RPMI7951 (cell line): ENCODE measurements around the gene GABRB1. TPM values are rescaled to one million over a fixed set of nuclear protein-coding genes. Genes with fewer than 3 reads are reported as not detected.
A peak's percentile ranks its signal among the peaks of the same experiment; 100 is the strongest.
"Not testable (repeated sequence)": the region's sequence is repeated elsewhere in the genome, so short reads cannot be mapped to it uniquely, and the experiment has no call there.

Experiments used
- DNase-seq: peaks from one replicate; pipeline ENCODE4 v3.0.0-alpha.2; 2012; ENCODE audit warnings: low read depth
- total RNA-seq: library from RNA; depleted of rRNA; stranded (reverse); fragments of >200 nt; shearing (Covaris generic); gene quantifications from 2 replicates; pipeline ENCODE4 v1.2.3, GENCODE V29; 2014

GABRB1 gene
- total RNA-seq, 1 experiment from 2014 or later, result not detected

DNA sequence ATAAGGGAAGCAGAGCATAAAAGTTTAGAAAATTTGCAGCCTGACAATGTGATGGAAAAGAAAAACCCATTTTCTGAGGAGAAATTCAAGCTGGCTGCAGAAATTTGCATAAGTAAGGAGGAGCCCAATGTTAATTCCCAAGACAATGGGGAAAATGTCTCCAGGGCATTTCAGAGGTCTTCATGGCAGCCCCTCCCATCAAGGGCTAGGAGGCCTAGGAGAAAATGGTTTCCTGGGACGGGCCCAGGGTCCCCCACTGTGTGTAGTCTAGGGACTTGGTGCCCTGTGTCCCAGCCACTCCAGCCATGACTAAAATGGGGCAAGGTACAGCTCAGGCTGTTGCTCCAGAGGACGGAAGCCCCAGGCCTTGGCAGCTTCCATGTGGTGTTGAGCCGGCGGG, 259.5 kb downstream of the GABRB1 start:
- DNase-seq, result not testable (repeated sequence)

DNA sequence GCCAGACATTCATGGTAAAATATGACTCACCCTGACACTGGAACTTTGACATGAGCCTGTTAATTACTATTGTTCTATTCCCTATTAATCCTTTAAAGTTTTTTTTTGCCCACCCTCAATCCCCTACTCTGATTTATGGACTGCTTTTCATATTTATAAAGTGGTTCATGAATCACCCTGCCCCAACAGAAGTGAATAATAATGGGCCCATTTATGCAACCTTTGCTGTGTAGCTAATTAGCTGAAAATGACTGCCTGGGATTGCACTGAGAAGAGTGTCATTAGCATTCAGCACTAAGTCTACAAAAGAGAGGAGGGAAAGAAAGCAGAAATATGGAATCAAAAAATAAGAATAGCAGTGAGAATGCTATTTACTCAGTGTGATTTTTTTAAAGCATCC, 277.8 kb downstream of the GABRB1 start:
- no peak for DNase-seq

DNA sequence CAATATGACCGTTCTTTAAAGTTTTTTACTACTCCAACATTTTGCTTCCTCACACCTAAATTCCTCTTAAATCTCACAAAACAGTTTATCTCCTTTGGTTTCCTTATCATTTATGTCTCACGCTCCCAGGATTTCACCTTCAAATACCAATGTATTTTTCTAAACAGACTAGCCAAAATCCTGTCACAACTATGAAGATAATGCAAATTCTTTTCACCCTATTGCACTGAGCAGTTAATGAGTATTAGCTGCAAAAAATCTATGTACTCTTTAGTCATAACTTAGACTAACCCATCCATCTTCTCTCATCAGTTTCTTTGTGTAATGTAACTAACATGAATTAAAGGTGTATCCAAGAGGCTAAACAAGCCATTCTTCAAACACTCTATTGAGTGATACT, 280.8 kb downstream of the GABRB1 start:
- no peak for DNase-seq

DNA sequence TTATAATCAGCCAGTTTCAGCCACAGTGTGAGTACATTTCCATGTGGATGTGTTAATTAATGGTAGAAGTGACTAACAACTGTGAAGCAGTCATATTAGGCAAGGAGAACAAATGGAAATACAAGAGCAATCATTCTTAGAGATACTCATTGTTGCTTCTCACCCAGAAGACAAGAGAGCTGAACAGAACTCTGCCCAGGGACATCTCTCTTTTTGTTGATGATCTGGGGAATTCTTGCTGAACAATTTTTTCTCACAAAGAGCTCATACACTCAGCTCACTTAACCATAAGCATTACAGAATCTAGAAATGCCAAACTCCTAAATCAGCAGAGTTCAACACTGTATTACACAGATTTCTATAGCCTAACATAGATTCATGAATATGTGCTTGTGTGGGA, 282.0 kb downstream of the GABRB1 start:
- DNase-seq, result no peak

DNA sequence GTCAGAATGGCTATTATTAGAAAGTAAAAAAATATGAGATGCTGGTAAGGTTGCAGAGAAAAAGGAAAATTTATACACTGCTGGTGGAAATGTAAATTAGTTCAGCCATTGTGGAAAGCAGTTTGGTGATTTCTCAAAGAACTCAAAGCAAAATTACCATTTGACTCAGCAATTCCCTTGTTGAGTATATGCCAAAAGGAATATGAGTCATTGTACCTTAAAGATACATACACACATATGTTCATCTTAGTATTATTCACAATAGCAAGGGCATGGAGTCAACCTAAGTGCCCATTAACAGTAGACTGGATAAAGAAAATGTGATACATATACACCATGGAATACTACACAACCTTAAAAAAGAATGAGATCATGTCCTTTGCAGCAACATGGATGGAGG, 284.0 kb downstream of the GABRB1 start:
- peak; percentile 29 for DNase-seq

DNA sequence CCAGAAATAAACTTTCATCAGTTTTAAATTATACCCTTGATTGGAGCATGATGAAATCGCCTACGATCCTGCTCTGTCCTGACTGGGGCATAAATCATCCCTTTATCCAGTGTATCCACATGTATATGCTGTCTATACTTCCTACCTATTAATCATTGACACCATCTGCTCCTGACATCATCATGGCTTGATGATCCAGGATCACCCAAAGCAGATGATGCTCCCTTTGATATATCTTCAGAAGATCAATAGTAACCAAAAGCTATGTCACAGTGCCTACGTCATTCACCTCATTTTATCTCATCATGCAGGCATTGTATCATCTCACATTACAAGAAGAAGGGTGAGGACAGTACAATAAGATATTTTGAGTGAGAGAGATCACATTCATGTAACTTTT, 294.7 kb downstream of the GABRB1 start:
- no peak for DNase-seq

DNA sequence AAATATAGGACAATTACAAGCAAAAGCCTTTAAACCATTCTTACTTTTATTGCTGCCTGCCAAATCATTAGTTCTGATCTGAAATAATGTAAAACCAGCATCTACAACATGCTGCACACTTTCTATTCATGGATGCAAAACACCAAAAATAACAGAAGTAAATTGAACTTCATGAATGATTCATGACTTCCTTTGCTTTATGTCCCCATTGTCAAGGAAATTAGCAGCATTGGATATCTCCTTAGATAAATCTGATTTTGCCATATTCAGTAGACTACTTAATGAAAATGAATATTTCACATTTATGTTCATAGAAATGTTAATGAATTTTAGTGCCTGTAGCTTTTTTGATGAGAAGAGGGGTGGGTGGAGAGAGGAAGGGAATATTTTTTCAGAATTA, 299.5 kb downstream of the GABRB1 start:
- no peak for DNase-seq

DNA sequence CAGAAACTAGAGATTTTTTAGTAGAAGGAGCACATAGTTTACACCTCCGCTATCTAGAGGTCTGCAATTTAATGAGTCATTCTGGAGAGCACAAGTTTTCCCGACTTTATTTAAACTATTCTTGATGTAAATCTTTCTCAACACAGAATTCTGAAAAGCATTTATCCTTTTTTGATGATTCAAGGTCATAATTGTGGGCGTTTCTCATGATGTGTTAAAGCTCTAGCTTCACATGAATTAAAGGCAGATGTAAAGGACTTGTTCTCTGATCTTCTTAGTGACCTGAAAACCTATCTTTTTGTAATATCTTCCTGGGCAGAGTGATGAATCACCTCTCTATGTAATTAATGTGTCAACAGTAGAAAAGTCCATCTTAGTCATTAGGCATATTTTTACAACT, 303.3 kb downstream of the GABRB1 start:
- DNase-seq, result no peak

DNA sequence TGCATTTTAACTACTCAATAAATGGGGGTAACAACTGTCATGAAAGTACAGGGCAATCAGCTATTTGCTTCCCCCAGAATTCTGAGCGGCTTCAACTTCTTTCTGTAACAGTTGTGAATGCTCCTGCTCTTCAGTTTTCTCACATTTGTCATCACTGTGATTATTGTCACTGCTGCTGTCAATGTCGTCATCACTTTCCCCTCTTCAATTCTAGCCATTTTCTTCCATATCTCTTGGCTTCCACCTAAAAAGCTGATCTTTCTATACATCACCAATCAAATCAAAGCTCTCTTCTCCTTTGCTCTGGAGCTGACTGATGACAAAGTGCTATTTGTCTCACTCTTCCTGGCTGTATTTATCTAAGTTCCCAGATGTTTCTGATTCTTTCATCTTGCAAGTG, 306.5 kb downstream of the GABRB1 start:
- DNase-seq, result no peak

DNA sequence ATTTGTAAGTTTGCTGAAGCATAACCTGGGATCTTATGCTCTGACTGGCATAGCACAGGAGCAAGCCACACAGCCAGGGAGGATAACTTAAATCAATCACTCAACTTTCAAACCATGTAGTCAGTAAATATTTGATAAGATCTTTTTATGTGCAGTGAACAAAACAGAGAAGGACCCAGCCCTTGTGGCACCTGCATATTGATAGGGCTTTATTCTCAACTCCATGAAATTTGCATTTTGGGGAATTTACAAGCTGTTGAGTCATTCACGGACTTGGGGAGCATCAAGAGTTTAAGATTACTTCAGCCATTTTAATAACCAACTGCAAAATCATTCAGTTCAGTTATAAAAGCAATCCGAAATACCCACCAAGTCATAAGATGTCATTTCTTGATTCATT, 309.5 kb downstream of the GABRB1 start:
- DNase-seq, result no peak

DNA sequence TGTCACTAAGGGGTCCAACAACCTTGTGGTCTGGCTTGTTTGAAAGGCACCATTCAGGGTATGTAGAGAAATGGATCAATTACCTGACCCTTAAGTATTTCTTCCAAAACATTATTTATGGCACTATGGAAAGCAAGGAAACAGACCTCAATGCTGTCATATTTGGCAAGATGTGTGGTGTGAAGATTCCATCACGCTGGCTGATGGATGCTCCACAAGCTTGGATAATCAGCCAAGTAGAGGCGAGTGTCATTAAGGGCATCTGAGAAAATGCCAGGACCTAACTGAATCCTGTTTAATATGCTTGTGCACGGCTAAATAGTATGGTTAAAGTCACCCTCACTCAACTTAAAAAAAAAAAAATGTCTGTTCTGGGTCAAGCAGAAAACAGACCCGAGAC, 311.4 kb downstream of the GABRB1 start:
- no peak for DNase-seq

DNA sequence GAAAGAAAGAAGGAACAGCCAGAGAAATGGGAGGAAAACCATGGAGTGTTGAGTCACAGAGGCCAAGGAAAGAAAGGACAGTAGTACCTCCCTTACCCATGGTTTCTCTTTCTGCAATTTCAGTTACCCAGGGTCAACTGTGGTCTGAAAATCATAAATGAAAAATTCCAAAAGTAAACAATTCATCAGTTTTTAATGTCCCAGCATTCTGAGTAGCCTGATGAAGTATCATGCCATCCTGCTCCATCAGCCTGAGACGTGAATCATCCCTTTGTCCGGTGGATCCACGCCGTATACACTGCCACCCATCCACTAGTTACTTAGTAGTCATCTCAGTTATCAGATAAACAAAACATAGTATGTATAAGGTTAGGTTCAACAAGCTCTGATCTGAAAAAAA, 318.0 kb downstream of the GABRB1 start:
- DNase-seq, result peak; percentile 10

DNA sequence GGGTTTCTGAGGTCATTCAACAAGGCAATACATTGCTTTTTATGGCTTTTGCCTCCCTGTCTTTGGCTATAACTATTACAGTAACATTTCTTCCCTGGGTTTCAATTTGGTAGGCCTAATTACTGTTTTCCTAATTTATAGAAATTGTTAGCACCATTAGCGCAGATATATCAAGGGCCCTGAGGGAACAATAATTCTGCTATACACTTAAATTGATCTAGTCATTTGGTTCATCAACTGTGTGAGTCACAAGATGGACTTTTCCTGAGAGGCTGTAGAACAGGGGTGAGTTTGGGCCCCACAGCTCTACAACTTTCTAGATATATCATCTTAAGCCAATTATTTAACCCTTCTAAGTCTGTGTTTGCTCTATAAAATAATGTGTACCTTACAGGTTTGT, 324.2 kb downstream of the GABRB1 start:
- DNase-seq, result no peak

DNA sequence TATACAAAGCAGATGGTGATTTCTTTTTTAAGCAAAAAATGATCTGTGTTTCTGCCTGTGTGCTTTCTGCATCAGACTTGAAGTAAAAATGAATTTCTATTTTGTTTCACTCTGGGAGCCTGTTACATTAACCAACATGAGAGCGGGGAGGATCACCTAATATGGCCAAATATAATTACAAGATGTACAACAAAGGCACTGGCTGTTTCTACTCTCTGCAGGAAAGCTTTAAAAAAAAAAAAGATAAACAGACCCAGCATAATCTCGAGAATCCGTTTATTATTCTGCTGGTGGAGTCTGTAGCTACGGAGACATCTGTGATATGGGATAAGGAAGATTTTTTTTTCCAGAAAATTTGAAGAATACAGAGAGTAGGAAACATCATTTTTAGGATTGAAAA, 328.5 kb downstream of the GABRB1 start:
- no peak for DNase-seq

DNA sequence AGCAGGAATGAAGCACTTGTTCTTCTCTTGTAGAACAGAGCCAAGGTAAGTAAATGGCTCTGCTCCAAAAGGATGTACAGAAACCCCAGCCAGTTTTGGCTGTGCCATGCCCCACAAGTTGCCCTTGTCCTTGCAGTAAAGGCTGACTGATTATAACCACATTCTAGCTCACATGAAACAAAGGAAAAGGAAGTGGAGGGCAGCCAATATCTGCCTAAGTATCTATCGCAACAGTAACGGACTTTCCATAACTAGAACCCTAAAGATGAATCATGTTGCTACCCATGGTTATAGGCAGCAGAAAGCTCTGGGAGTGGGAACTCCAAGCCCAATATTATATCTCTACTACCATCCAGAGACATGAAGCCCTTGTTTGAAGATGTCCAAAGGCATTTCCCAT, 336.4 kb downstream of the GABRB1 start:
- no peak for DNase-seq

DNA sequence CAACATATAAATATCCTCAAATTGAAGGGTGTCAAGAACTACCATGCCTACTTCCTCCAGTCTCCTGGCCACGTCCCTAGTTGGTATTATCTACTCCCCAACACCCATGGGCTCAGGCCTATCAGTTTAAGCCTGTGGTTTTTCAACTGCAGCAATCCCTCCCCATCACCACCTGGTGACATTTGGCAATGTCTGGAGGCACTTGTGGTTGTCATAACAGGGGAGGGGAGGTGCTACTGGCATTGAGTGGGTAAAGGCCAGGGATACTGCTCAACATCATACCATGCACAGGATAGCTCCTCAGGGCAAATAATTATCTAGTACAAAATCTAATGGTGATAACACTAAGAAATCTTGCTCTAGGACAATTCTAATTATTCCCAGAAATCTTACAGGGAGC, 336.8 kb downstream of the GABRB1 start:
- no peak for DNase-seq

DNA sequence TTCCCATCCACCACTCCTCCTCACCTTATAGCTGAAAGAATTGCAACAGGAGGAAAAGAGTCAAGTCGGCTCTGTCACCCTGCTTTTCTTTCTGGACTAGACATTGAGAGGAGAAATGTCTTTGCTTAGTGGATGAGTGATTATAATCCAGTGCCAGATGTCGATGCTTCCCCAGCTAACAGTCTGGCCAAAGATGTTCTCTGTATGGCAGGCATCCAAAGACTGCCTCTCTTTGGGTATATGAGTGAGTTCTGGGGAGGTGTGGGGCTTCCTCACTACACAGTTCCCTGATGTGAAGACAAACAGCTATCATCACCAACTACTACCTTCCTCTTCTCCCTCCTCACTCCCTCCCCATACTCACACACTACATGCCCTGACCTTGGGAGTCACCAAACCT, 341.2 kb downstream of the GABRB1 start:
- no peak for DNase-seq

DNA sequence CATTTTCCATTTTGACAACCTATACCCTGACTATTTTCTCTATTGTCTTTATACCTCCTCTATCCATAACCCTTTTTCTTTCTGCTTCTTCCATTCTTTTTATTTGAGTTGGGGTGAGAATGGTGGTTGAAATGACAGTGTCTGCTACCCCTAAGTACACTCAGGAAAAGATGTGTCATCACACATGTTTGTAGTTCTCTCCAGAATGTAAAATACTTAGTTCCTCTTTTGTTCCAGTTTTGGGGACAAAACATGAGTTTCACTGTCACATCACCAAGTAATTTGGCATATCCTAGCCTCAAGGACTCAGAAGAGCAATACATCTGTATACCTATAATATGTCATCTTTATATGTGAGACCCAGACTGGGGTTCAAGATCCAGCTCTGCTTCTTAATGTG, 341.8 kb downstream of the GABRB1 start:
- DNase-seq, result no peak

DNA sequence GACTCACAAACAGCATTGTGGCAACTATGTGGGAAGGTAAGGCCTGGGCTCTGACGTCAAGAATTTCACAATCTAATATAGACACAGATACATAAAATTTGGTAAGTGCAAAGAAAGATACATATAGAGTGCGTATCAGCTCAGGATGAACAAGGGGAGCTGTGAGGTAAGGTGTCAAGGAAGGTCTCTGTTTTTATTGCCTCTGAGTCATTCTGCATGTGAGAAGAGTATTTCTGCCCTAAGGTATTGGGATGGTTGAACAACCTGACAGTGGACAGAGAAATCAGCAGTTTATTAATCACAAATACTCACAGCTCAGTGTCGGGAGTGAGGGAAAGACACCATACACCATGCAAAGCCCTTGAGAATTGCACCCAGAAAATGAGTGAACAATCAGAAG, 342.3 kb downstream of the GABRB1 start:
- no peak for DNase-seq

DNA sequence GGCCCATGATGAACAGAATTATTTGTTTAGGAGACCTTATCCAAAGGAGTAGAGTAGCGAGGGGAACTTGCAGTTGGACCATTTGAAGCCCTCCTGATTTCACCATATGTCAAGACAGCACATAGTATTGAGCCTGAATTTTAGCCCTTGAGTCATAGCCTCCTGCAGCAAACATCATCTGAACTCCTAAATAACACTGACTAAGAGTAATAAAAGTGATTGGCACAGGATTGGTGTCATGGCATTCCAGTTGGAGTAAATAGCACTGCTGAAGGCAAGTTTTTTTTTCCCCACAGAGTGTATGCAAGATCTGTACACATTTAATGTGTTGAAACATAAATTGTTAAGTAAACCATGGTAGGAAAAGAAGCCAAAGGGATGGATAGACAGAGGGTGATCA, 343.1 kb downstream of the GABRB1 start:
- no peak for DNase-seq

DNA sequence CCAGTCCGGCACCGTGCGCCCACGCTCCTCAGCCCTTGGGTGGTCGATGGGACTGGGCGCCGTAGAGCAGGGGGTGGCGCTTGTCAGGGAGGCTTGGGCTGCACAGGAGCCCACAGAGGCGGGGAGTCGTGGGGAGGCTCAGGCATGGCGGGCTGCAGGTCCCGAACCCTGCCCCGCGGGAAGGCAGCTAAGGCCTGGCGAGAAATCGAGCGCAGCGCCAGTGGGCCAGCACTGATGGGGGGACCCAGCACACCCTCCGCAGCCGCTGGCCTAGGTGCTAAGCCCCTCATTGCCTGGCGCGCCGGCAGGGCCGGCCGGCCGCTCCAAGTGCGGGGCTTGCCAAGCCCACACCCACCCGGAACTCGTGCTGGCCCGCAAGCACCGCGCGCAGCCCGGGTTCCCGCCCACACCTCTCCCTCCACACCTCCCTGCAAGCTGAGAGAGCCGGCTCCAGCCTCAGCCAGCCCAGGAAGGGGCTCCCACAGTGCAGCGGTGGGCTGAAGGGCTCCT, 346.7 kb downstream of the GABRB1 start:
- DNase-seq, result not testable (repeated sequence)

DNA sequence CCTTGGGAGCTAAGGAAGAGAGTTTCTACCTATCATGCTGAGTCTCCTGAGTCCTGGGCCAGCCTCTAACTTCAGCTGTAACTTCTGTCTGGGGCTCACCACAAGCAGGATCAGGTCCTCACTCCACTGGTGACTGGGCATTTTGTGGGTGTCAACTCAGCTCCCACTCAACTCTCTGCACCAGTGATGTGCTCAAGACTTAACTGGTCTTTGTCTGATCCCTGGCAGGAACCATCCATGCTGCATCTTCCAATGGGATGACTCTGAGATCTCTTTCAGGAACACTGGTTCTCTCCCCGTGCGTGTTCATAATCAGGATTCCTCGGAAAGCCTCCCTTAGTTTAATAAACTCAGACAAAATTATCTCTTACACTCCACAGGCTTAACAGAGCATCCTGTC, 349.8 kb downstream of the GABRB1 start:
- no peak for DNase-seq

DNA sequence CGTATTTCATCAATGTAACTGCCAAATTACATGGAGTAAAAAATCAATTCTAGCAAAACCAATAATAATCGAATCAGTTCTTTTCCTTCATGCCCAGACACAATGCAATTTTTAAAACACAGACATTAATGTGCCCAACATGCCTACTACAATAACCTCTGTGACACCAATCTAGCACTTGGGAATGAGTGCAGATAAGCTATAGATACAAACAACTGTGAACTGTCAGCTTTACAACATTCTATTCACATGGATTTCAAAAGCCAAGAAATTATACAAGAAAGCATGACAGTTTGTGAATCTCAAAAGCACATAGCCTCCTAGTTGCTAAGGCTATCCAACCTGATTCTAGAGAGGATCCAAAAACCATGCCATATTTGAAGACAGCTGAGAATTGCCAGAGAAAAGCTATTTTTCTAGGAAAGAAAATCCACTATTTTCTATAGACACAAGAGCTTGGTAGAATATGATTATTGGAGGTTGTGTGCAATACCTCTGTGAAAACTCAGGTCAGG, 351.5 kb downstream of the GABRB1 start:
- DNase-seq, result no peak

DNA sequence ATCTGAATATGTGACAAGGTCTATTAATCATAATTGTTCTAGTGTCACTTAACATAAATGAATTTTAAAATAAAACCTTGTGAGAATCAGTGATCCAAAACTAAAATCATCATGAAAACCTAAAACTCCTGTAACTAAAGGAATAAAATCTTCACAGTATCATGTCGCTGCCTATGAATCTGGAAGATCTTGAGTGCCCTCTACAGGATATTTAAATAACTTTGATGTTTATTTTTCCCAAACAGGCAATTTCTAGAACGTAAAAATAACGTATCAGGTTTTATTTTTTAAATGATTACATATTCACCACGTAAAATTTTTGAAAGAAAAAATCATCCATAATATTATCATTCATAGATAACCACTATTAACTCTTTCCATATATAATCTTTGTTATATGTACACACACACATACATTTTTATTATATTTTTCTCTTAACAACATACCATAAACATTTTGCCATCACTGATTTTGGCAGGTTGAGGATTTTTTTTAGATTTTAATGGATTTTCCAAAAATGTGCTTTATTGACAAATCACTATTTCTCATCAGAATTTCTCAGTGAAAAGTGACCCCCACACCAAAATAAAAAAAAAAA, 352.6 kb downstream of the GABRB1 start:
- DNase-seq, result peak; percentile 28
